GM23338 (cell line): ENCODE measurements around the gene SYNE4. TPM values are rescaled to one million over a fixed set of nuclear protein-coding genes. Genes with fewer than 3 reads are reported as not detected.

Source experiments
- ATAC-seq: fragments of 200-7000 bp; cut with Tn5 transposase; 3 replicates; pipeline ENCODE4 v1.9.1; 2020
- DNase-seq: peaks from one replicate; pipeline ENCODE4 v3.0.0-alpha.2; 2015; ENCODE audit warnings: low spot score
- H2AFZ ChIP-seq: fragments of 200-600 bp; sonication (generic); 2 replicates; pipeline ENCODE4 v1.8.0; 2016; ENCODE audit warnings: antibody characterized with exemption, mild to moderate bottlenecking, moderate library complexity
- H3F3A ChIP-seq: fragments of 200-600 bp; sonication (generic); replicated peaks from 2 replicates; pipeline ENCODE4 v1.8.0; 2017; ENCODE audit warnings: antibody characterized with exemption, mixed run types, low read depth
- H3K27ac ChIP-seq: fragments of 200-600 bp; sonication (generic); 2 replicates; pipeline ENCODE4 v1.6.1; 2016; ENCODE audit warnings: low read depth
- H3K27me3 ChIP-seq: fragments of 200-600 bp; sonication (generic); 2 replicates; pipeline ENCODE4 v1.8.0; 2016; ENCODE audit warnings: mild to moderate bottlenecking, mixed run types, moderate library complexity; ENCODE audit not compliant: insufficient read depth
- H3K36me3 ChIP-seq: fragments of 200-600 bp; sonication (generic); 2 replicates; pipeline ENCODE4 v1.8.0; 2016; ENCODE audit warnings: mild to moderate bottlenecking; ENCODE audit not compliant: insufficient read depth
- H3K4me1 ChIP-seq: fragments of 200-600 bp; sonication (generic); 2 replicates; pipeline ENCODE4 v1.8.0; 2016; ENCODE audit warnings: mild to moderate bottlenecking, moderate library complexity; ENCODE audit not compliant: insufficient read depth
- H3K4me2 ChIP-seq: fragments of 200-600 bp; sonication (generic); 2 replicates; pipeline ENCODE4 v1.7.1; 2017; ENCODE audit warnings: mixed run types
- H3K4me3 ChIP-seq: fragments of 200-600 bp; sonication (generic); 2 replicates; pipeline ENCODE4 v1.6.1; 2016; ENCODE audit warnings: mixed run types
- H3K79me2 ChIP-seq: fragments of 200-600 bp; sonication (generic); replicated peaks from 2 replicates; pipeline ENCODE4 v1.8.0; 2017; ENCODE audit warnings: mild to moderate bottlenecking; ENCODE audit not compliant: insufficient read depth
- H3K9me2 ChIP-seq: fragments of 200-600 bp; sonication (generic); 2 replicates; pipeline ENCODE4 v1.8.0; 2017; ENCODE audit not compliant: insufficient read depth
- H4K20me1 ChIP-seq: fragments of 200-600 bp; sonication (generic); replicated peaks from 2 replicates; pipeline ENCODE4 v1.8.0; 2017; ENCODE audit warnings: mild to moderate bottlenecking; ENCODE audit not compliant: insufficient read depth
- H3K27ac Mint-ChIP-seq: 2 replicates; pipeline ENCODE4 v1.8.0; 2020; ENCODE audit warnings: inconsistent platforms, mild to moderate bottlenecking, moderate library complexity, mixed read lengths
- H3K27me3 Mint-ChIP-seq: 3 replicates; pipeline ENCODE4 v1.8.0; 2022; ENCODE audit warnings: low read depth, mild to moderate bottlenecking, moderate library complexity, mixed read lengths, inconsistent platforms; ENCODE audit not compliant: insufficient read depth, poor library complexity
- H3K36me3 Mint-ChIP-seq: 3 replicates; pipeline ENCODE4 v1.8.0; 2021; ENCODE audit warnings: low read depth, mild to moderate bottlenecking, inconsistent platforms, moderate library complexity, mixed read lengths
- H3K4me1 Mint-ChIP-seq: 3 replicates; pipeline ENCODE4 v1.8.0; 2020; ENCODE audit warnings: mild to moderate bottlenecking, inconsistent platforms, mixed read lengths
- H3K4me3 Mint-ChIP-seq: 3 replicates; pipeline ENCODE4 v1.8.0; 2021; ENCODE audit warnings: moderate library complexity, mild to moderate bottlenecking, inconsistent platforms, mixed read lengths
- H3K9me3 Mint-ChIP-seq: 3 replicates; pipeline ENCODE4 v1.8.0; 2020; ENCODE audit warnings: moderate library complexity, mild to moderate bottlenecking, inconsistent platforms, mixed read lengths
- CREB1 ChIP-seq: fragments of 250-450 bp; sonication (Bioruptor Pico); IDR thresholded peaks from 2 replicates; pipeline ENCODE4 v1.5.0; 2020; ENCODE audit warnings: low read depth, mild to moderate bottlenecking, moderate library complexity
- CTCF ChIP-seq, 2 experiments: fragments of 200-600 bp in 1 of 2; sonication (generic) in 1 of 2; conservative IDR thresholded peaks; 2 replicates each; pipeline versions ENCODE4 v1.5.1 to v1.6.1; 2016 to 2017; ENCODE audit warnings: antibody characterized with exemption in 2 of 2, low read depth in 2 of 2, mild to moderate bottlenecking in 2 of 2, moderate library complexity in 1 of 2
- ETS1 ChIP-seq: IDR thresholded peaks from 2 replicates; pipeline ENCODE4 v1.6.1; 2016; ENCODE audit warnings: antibody characterized with exemption
- EZH2 ChIP-seq: fragments of 200-600 bp; sonication (generic); IDR thresholded peaks from one replicate; pipeline ENCODE4 v1.8.0; 2017; ENCODE audit warnings: antibody characterized with exemption, mild to moderate bottlenecking, low read depth; ENCODE audit not compliant: unreplicated experiment
- EZH2phosphoT487 ChIP-seq: fragments of 200-600 bp; sonication (generic); IDR thresholded peaks from one replicate; pipeline ENCODE4 v1.8.1; 2018; ENCODE audit warnings: antibody characterized with exemption; ENCODE audit not compliant: unreplicated experiment
- JUNB ChIP-seq: IDR thresholded peaks from one replicate; pipeline ENCODE4 v1.6.1; 2016; ENCODE audit warnings: antibody characterized with exemption; ENCODE audit not compliant: unreplicated experiment
- NANOG ChIP-seq: IDR thresholded peaks from 2 replicates; pipeline ENCODE4 v1.6.1; 2016; ENCODE audit warnings: antibody characterized with exemption, borderline replicate concordance
- POLR2AphosphoS5 ChIP-seq: IDR thresholded peaks from 2 replicates; pipeline ENCODE4 v1.6.1; 2016; ENCODE audit warnings: antibody characterized with exemption, low read depth
- REST ChIP-seq: IDR thresholded peaks from one replicate; pipeline ENCODE4 v1.6.1; 2018; ENCODE audit warnings: antibody characterized with exemption; ENCODE audit not compliant: unreplicated experiment
- STAT1 ChIP-seq: IDR thresholded peaks from one replicate; pipeline ENCODE4 v1.6.1; 2016; ENCODE audit warnings: antibody characterized with exemption; ENCODE audit not compliant: unreplicated experiment
- ZNF114 ChIP-seq: fragments of 250-450 bp; sonication (Bioruptor Pico); IDR thresholded peaks from 2 replicates; pipeline ENCODE4 v1.5.0; 2020; ENCODE audit warnings: mild to moderate bottlenecking, moderate library complexity
- ZNF331 ChIP-seq: fragments of 250-450 bp; sonication (Bioruptor Pico); IDR thresholded peaks from 2 replicates; pipeline ENCODE4 v1.5.0; 2020; ENCODE audit warnings: low read depth, mild to moderate bottlenecking, moderate library complexity
- ZNF462 ChIP-seq: fragments of 250-450 bp; sonication (Bioruptor Pico); IDR thresholded peaks from 2 replicates; pipeline ENCODE4 v1.5.0; 2020; ENCODE audit warnings: mild to moderate bottlenecking, moderate library complexity
- polyA plus RNA-seq: library from polyadenylated mRNA; unstranded; fragments of >200 nt; fragmentation: Nextera tagmentation; extraction: Ambion mirVana; gene quantifications from 2 replicates; pipeline ENCODE4 v1.2.1, GENCODE V29; 2016
- total RNA-seq: library from RNA; depleted of rRNA; stranded (reverse); fragments of >200 nt; shearing (Covaris generic); gene quantifications from 2 replicates; pipeline ENCODE4 v1.2.3, GENCODE V29; 2014

Gene SYNE4
- total and polyA plus RNA-seq, 2 experiments from 2014 or later, result 26.1 to 49.8 TPM

GRCh38 chr19:36051637-36052036, 43.0 kb upstream of the SYNE4 start:
- peaks cover 23% of the 10 kb centered on the region; the same call in 1 of the 2 replicates for H3K4me1 ChIP-seq
- no peaks in the 10 kb centered on the region; the same call in 1 of the 2 replicates for H3K36me3 ChIP-seq
- no peaks in the 10 kb centered on the region for H3K9me2 ChIP-seq
- H3K27me3 ChIP-seq, result no peaks in the 10 kb centered on the region
- DNase-seq (peak; percentile 66), ATAC-seq (peak; percentile 1; the same call in 2 of the 3 replicates)
- no peak overlapping the region for H3K4me2 ChIP-seq
- TF ChIP-seq JUNB (no peak), EZH2phosphoT487 (no peak), ETS1 (no peak), ZNF331 (CRISPR knock-in tag) (no peak), ZNF462 (CRISPR knock-in tag) (no peak), CTCF (conservative IDR thresholded peaks at IDR 0.05; ENCODE audit: low read depth in 2 of 2) (no peak), STAT1 (no peak), NANOG (no peak), REST (no peak), POLR2AphosphoS5 (no peak), ZNF114 (CRISPR knock-in tag) (no peak), EZH2 (no peak), CREB1 (no peak)
- no peak overlapping the region for H2AFZ ChIP-seq
- peaks cover 23% of the 10 kb centered on the region for H3K79me2 ChIP-seq
- Mint-ChIP-seq H3K4me1 (peaks cover 25% of the 10 kb centered on the region), H3K27ac (0 out of 2 replicates have a peak overlapping the region, but pooled peaks have one; percentile 2), H3K9me3 (no peaks in the 10 kb centered on the region; the same call in 2 of the 3 replicates), H3K4me3 (peak overlapping the region; percentile 26; the same call in 1 of the 3 replicates), H3K27me3 (peaks cover 17% of the 10 kb centered on the region), H3K36me3 (no peaks in the 10 kb centered on the region)
- no peak overlapping the region for H3K4me3 ChIP-seq
- H3F3A ChIP-seq, result 0 out of 2 replicates have a peak, but pooled peaks cover 5% of the 10 kb centered on the region
- peaks cover 14% of the 10 kb centered on the region for H4K20me1 ChIP-seq
- H3K27ac ChIP-seq, result no peak overlapping the region
